Stimulated activated CD4-positive, alpha-beta T cell treated with anti-CD3 and anti-CD28 coated beads, Interleukin-15, amount 100 ng/mL, for 48 hours (primary cell): ENCODE measurements around the gene UBXN4.
"Not testable (repeated sequence)": the region's sequence is repeated elsewhere in the genome, so short reads cannot be mapped to it uniquely, and the experiment has no call there.

Experiments
- DNase-seq, 2 donors: peaks; one replicate each; pipeline ENCODE4 v3.0.0-alpha.2; 2020; ENCODE audit warnings: low read depth in 2 of 2

Gene UBXN4

DNA sequence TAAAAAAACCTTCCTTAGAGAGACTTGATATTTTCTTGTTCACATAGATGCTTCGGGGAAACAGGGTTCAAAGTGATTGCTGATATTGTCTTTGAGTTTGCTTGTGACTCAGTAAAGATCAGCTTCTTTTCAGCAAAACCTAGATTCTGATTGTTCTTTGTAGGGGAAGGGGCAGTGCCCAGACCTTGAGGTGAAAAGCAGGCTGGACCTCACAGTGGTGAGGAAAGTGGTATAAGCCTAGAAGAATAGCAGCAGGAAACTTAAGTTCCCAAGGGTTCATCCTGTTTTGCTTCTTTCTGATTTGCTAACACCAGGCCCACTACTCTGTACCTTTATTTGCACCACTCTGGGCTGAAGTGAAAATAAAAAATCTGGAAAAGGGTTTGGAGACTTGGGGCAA lies 20.9 kb downstream of the UBXN4 start:
- DNase-seq, result no peak

DNA sequence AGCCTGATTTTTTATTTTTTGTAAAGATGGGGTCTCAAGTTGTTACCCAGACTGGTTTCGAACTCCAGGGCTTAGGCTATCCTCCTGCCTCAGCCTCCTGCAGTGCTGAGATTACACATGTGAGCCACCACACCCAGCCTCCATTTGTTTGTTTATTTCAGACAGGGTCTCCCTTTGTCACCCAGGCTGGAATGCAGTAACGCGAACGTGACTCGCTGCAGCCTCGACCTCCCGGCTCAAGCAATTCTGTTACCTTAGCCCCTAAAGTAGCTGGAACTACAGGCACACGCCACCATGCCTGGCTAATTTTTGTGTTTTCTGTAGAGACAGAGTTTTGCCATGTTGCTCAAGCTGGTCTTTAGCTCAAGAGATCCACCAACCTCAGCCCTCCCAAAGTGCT lies 27.2 kb downstream of the UBXN4 start:
- DNase-seq, result no peak

DNA sequence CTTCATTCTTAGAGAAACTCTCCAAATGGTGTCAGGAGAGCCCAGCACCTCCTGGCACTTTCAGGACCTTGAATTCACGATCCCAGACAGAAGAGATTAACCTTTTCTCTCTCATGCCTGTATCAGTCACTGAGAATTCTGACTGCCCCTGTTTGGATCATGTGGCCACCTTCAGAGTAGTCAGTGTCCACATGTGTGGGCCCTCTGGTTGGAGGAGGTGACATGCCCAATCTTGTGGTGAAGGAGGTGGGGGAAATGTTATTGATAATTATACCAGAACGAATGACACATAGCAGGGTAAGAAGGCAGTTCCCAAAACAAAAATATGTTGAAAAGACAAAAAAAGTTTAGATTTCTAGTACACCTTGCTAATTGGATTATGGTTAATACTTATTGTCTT lies 31.7 kb downstream of the UBXN4 start:
- no peak for DNase-seq

DNA sequence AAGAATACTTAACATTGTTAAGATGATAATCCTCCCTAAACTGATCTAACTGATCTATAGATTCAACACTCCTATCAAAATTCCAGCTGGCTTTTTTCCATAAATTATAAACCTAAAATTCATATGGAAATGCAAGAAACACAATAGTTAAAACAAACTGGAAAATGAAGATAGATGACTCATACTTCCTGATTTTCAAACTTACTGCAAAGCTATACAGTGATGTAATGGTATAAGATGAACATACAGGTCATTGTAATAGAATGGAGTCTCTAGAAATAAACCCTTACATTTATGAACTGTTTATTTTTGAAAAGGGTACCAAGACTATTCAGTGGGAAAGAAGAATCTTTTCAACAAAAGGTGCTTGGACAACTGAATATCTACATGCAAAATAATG lies 32.3 kb downstream of the UBXN4 start:
- no peak for DNase-seq

DNA sequence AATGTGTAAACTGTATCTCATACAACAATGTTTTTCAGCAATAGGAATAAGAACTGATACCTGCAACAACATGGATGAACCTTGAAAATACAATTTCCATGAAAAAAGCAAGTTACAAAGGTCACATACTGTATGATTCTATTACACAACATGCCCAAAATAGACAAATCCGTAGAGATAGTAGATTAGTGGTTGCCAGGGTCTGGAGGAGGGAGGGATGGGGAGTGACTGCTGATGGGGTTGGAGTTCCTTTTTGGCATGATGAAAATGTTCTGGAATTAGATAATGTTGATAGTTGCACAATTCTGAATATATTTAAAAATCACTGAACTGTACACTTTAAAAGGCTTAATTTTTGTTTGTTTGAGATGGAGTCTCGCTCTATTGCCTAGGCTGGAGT lies 33.8 kb downstream of the UBXN4 start:
- DNase-seq, result no peak

DNA sequence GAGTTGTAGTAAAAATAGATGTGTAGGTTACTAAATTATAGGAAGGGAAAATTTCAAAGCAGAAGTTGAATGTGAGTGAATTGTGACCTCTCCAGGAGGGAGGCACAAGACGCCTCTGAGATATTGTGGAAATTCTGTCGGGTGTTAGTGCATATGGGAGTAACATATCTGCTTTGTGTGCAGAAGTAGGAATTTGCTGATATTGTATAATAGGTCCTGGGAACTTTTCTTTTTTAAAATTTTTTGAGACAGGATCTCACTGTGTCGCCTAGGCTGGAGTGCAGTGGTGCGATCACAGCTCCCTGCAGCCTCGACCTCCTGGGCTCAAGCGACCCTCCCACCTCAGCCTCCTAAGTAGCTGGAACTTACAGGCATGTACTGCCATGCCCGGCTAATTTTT lies 34.7 kb downstream of the UBXN4 start:
- no peak for DNase-seq

DNA sequence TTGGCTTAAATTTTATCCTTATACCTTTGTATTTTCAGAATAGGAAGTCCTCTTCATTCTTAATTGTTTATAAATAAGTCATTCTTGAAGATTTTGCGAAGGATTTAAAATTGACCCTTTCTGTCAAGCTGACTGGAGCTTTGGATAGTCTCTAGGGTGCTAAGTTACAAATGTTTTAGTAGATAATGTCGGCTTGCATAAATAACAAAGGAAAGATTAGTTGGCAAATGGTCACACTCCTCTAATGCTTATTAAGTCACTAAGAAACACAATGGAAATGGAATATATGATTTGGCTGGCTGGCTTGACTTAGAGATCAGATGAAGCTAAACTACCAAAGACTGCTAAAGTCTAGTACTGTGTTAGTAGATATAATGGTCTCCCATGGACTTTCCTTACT lies 40.6 kb downstream of the UBXN4 start:
- DNase-seq, result no peak

DNA sequence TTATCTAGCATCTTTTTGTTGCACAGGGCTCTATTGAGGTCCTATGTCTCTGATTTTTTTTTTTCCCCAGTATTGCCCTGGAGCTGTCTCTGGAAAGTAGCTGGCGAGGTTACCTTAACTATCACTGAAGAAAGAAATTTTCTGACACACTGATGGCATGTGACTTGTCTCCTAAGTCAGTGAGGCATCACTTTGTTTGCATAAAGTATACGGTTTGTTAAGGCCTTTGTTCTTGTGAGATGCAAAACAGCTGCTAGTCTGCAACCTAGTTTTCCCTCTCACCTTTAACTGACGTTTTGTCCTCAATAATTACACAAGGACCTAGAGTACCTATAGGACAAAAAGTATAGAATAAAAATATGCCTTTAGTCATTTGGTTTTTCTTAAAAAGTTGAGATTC lies 41.8 kb downstream of the UBXN4 start:
- DNase-seq, result no peak

DNA sequence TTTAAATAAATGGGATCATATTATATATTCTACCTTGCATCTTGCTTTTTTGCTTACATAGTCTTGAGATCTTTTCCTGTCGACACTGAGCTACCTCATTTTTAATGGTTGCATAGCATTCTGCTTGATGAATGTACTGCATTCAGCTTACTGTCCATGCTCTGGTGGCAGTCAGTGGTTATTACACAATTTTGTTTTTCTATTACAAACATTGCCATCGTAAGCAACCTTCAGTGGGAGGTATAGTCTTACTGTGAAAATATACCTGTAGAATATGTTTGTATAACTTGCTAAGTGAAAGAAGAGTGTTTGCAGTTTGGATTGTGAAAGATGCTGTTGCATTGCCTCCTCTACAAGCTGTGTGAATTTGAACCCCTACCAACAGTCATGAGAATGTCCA lies 43.4 kb downstream of the UBXN4 start:
- no peak for DNase-seq

DNA sequence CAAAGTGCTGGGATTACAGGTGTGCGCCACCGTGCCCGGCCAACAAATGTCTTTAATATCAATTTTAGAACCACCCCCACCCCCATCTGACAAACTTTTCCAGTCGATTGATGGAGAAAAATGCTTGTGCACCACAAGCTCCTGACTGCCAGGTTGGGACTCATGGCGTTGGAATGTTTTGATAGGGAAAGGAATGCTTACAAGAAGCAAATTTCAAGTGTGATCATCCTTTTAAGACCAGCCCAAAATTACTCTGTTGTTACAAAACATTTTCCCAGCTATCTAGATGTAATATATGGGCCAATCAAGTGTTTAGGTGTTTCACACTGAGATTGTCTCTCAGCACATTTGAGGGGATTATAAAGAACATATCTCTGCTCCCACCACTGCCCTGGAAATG lies 45.2 kb downstream of the UBXN4 start:
- no peak for DNase-seq

DNA sequence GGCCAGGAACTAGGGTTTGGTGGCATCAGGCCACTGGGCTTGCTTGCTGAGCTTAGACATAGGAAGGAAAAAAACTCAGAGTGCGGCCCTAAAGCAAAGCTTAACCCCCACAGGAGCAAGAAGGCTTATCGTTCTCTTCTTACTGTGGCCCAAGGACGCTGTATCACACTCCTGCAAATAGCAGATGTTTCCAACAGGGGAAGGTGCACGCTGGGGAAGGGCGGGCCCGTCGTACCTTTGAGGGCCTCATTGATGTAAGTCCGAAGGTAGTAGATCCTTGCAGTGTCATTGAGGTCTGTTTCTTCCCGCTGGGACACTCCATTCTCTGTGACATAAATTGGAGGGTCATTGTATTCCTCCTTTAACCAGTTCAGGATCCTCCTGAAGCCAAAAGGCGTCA lies 48.8 kb downstream of the UBXN4 start:
- no peak for DNase-seq

DNA sequence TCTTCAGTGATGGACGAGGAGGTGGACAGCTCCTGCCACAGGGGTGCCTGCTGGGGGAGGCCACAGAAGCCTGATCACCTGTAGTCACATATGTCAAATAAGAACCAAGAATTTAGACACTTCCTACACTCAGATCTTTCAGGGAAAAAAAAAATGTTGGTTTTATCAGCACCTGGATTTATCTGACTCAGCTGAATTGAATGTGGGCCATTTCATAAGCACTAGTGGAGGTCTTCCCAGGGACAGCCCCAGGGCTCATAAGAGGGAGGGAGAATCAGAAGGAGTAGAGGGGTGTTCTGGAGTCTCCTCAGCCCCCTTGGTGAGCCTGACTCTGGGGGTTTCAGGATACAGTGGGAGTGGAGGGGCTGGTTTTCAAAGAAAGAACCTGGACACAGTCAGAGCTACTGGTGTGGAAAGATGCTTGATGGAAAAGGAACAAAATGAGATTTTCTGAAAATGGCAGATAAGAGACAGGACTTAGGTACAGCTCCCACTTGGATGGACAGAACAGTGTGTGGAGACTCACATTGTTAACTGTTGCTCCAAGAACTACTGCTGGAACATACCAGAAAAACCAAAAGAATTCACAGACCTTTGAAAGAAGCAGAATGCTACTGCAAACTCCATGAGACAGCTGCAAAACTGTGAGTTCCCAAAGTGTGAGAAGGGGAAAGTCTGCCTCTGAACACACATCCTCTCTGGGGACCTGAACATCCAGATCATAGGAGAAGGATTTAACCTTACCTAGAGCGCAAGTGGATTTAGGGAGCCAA lies 49.9 kb downstream of the UBXN4 start:
- no peak for DNase-seq

DNA sequence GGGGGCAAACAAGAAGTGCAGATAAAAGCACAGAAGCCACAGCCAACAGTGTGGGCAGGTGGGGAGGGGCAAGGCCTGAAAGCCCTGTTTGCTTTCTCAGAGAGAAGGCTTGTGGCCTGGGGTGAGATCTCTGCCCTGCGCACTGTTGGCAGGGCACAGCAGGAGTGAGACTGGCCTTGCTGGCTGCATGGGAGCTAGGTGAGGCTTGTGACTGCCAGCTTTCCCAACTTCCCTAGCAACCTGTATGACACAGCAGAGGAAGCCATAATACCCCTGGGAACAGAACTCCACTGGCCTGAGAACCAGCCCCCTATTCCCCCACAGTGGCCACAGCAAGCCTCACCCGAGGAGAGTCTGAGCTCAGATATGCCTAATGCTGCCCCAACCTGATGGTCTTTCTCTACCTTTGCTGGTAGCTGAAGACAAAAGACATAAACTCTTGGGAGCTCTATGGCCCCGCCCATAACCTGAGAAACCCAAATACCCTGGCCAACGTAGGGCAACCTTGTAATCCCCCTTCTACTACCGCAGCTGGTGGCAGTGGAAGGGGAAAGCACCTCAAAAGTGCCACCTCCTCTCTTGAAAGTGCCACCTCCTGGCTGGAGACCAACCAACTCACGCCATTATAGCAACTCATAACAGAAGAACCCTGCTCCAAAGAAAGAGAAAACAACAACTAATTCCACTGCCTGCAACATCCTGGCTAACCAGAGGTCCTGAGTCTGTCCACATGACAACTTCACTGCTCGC lies 50.9 kb downstream of the UBXN4 start:
- no peak for DNase-seq

DNA sequence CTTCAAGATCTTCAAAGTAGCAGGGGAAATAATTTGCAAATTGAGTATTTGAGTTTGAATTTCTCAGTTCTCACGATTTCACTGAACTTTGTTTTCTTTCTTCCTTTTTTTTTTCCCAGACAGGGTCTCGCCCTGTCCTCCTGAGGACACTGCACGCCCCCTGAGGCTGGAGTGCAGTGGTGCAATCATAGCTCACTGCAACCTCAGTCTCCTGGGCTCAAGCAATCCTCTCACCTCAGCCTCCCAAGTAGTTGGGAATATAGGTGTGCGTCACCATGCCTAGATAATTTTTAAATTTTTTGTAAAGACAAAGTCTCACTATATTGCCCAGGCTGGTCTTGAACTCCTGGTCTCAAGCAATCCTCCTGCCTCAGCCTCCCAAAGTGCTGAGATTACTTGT lies 54.0 kb downstream of the UBXN4 start:
- DNase-seq, result not testable (repeated sequence)

DNA sequence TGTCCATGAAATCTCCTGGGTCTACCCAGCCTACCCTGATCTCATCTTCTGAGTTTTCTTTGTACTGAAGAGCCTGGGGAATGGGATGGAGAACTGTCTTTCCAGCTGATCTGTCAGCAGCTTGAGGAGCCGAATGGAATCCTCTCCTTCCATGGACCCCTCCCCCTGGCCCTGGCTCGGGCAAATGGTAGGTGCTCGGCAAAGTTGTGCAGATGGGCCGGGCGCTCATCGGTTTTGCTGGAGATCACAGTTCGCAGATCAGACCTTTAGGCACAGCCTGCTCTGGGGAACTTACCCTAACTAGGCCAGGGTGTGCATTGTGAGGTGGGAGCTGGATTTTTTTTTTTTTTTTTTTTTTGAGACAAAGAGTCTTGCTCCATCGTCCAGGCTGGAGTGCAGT lies 55.0 kb downstream of the UBXN4 start:
- DNase-seq, result no peak

DNA sequence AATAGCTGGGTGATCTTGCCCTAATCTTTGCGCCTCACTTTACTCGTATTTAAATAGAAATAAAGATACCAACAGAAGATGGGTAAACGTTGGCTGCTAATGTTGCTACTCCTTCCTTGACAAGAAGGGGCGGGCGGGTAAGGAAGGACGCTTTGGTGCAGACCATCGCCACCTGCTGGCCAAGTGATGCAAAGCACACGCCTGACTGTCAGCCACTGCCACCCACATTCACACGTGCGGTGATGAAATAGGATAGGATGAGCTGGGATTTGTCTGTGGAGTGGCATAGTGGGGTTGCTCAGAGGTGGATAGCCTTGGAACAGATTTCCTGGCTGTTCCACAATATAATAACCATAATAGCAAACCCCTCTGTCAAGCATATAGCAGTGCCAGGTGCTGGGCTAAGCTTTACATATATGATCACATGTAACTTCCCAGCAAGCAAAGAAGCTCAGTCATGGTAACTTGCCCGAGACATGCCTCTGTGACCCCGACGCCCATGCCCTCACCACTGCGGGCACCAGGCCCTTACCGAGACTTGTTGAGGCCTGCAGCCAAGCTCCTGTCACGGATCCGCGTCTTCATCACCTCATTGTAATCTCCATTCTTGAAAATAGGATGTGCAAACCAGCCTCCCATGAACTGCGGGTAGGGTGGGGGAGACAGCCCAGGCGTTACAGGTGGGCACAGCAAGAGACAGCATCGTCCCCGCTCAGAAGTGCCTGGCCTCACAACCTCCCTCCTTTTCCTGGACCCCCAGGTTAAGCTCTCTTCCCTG lies 56.0 kb downstream of the UBXN4 start:
- peak; percentile 65 to 73 for DNase-seq

DNA sequence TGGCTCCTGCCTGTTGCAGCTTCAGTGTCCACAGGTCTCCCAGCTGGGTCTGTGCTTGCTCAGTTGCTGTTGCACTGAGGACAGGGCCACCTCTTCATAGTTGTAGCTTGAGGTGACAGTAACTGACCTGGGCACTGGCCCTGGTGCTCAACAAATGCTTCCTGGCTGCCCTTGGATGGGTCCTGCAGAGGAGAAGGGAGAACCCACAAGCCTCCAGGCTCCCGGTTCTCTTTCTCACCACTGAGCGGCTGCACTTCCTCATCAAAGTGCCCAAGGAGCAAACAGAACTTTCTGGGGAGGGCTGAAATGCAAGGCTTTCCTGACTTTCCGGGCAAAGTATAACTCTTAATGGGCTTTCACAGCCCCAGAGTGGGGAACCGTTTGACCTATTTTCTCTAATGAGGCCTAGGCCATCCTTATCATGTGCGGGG lies 56.6 kb downstream of the UBXN4 start:
- no peak for DNase-seq

DNA sequence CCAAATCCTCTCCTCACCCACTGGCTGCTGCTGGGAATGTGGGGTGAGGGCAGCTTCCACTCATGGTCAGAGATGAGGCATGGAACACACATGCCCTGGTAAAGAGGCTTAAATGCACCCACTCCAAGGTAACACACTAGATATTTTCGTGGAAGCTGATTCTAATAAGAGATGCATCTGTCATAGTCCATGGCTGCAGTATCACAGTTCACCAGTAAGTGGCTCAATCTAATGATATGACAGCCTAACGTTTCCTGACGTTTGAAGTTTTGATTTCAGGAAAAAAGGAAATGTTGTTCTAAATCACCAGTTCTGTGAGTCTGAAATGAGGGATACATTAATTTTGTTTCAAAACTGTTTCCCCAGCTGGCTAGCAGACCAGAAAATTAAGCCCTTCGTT lies 57.1 kb downstream of the UBXN4 start:
- DNase-seq, result no peak

DNA sequence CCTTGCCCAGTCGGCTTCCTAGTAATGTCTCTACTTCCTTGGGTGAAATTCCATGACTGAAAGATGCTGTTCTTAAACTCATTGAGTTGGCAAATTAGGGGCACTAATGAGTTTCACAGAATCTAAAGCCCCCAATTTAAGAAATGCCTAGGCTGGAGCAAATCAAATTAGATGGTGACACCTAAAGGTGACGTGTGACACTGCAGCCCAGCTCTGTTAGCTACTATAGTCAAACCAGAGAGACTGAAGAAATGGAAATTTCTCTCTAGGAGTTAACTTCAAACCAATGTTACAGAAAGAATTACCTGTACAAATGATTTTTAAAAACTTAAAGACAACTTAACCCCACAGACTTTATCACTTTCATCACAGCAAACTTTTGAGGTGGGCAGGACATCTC lies 58.1 kb downstream of the UBXN4 start:
- DNase-seq, result no peak

DNA sequence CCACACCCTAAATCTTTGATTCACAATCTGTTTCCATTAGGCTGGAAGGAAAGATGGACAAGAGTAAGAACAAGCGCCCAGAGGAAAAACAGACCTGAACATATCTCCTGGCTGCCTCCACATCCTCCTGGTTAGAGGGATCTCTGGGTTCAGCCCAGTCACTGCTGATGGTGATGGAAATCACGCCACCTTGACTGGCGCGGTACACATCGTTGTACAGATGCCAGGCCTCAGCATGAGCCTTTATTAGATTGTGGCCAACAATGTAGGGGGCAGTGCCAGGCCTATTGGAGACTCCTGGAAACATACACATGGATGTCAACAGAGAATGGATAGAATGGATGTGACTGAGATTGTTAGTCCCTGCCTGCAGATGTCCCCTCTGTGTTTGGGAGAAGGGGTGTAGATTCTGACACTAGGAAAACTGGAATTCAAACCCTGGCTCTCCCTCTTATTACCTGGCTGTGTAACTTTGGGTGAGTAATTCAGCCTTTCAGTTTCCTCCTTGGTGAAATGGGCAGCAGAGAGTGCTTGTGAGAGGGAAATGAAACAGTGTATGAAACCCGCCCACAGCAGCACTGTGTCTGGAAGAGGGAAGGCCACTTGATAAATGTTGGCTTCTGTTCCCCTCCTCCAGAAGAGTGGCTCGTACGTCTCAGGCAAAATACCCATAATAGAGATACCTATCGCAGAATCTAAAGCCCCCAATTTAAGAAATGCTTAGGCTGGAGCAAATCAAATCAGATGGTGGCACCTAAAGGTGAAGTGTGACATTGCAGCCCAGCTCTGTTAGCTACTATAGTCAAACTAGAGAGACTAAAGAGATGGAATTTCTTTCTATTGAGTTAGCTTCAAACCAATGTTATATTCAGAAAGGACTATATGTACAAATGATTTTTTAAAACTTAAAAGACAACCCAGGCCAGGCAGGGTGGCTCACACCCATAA lies 59.1 kb downstream of the UBXN4 start:
- no peak for DNase-seq

DNA sequence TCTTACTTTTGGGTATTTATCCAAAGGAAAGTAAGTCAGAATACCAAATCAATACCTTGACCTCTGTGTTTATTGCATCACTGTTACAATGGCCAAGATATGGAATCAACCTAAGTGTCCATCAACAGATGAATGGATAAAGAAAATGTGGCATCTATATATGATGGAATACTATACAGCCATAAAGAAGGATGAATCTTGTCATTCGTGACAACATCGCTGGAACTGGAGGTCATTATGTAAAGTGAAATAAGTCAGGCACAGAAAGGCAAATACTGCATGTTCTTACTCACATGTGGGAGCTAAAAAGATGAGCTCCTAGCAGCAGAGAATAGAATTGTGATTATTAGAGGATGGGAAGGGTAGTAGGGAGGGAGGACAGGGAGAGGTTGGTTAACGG lies 60.7 kb downstream of the UBXN4 start:
- no peak for DNase-seq

DNA sequence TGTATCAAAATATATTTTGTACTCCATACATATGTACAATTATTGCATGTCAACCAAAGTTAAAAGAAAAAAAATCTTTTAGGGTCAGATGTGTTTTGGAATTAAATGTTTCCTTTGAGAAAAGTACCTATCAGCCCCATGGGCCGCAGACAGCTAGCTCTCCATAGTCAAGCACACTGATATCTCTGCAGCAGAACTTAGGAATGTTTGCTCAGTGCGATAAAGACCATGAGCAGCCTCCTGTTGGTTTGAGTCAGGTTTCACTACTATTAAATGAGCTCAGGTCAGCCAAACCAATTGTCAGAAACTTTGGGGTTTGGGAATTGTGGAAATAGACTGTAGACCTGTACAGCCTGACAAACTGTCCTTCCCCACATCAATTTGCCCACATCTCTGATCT lies 61.6 kb downstream of the UBXN4 start:
- DNase-seq, result no peak
